ENCODE results near the gene ZBTB7C. TPM values are rescaled to one million over a fixed set of nuclear protein-coding genes. Genes with fewer than 3 reads are reported as not detected.

ZBTB7C gene
- polyA plus RNA-seq, 1 experiment, result not detected

GRCh38 chr18:48295586-48296311 lies 113.4 kb downstream of the ZBTB7C start:
- no peak for DNase-seq (ENCODE audit: low read depth)
- Histone ChIP-seq H3K4me3 (ENCODE audit: low read depth, low read length) (no peak overlapping the region), H3K36me3 (ENCODE audit: control insufficient read depth, insufficient read depth, low read length) (no peaks in the 10 kb centered on the region), H3K27me3 (ENCODE audit: control insufficient read depth, insufficient read depth, low read length) (peaks cover 2% of the 10 kb centered on the region; the same call in 1 of the 2 replicates)
- TF ChIP-seq, protein P1, sequence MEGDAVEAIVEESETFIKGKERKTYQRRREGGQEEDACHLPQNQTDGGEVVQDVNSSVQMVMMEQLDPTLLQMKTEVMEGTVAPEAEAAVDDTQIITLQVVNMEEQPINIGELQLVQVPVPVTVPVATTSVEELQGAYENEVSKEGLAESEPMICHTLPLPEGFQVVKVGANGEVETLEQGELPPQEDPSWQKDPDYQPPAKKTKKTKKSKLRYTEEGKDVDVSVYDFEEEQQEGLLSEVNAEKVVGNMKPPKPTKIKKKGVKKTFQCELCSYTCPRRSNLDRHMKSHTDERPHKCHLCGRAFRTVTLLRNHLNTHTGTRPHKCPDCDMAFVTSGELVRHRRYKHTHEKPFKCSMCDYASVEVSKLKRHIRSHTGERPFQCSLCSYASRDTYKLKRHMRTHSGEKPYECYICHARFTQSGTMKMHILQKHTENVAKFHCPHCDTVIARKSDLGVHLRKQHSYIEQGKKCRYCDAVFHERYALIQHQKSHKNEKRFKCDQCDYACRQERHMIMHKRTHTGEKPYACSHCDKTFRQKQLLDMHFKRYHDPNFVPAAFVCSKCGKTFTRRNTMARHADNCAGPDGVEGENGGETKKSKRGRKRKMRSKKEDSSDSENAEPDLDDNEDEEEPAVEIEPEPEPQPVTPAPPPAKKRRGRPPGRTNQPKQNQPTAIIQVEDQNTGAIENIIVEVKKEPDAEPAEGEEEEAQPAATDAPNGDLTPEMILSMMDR (IDR thresholded peaks at IDR 0.05; ENCODE audit: insufficient read depth, low read depth, low read length), result peak; percentile 29
- ChIA-PET POLR2A (no interaction called here), CTCF (interaction anchor here (0.7 kb wide), 1 partner anchor 12 kb away, joined by 3 read pairs; no protein-coding TSS in a partner anchor)

GRCh38 chr18:48294899-48295585 lies 114.1 kb downstream of the ZBTB7C start:
- TF ChIP-seq, protein P1 (IDR thresholded peaks at IDR 0.05; ENCODE audit: insufficient read depth, low read depth, low read length), result no peak
- Histone ChIP-seq H3K4me3 (ENCODE audit: low read depth, low read length) (no peak overlapping the region), H3K36me3 (ENCODE audit: control insufficient read depth, insufficient read depth, low read length) (no peaks in the 10 kb centered on the region), H3K27me3 (ENCODE audit: control insufficient read depth, insufficient read depth, low read length) (peaks cover 3% of the 10 kb centered on the region; the same call in 1 of the 2 replicates)
- CTCF ChIA-PET, result interaction anchor here (0.7 kb wide), 2 partner anchors 13 to 54 kb away, joined by 3 read pairs; no protein-coding TSS in a partner anchor
- no peak for DNase-seq (ENCODE audit: low read depth)
- POLR2A ChIA-PET, result interaction anchor here (0.6 kb wide), 1 partner anchor 60 kb away, joined by 7 read pairs; no protein-coding TSS in a partner anchor

GRCh38 chr18:48293954-48294898 lies 115.0 kb downstream of the ZBTB7C start:
- Histone ChIP-seq H3K27me3 (ENCODE audit: control insufficient read depth, insufficient read depth, low read length) (peaks cover 3% of the 10 kb centered on the region; the same call in 1 of the 2 replicates), H3K4me3 (ENCODE audit: low read depth, low read length) (no peak overlapping the region), H3K36me3 (ENCODE audit: control insufficient read depth, insufficient read depth, low read length) (no peaks in the 10 kb centered on the region)
- CTCF ChIA-PET, result interaction anchor here (0.7 kb wide), 1 partner anchor 54 kb away, joined by 3 read pairs; no protein-coding TSS in a partner anchor
- TF ChIP-seq, protein P1 (IDR thresholded peaks at IDR 0.05; ENCODE audit: insufficient read depth, low read depth, low read length), result no peak
- POLR2A ChIA-PET, result interaction anchor here (0.6 kb wide), 1 partner anchor 60 kb away, joined by 7 read pairs; no protein-coding TSS in a partner anchor
- DNase-seq (ENCODE audit: low read depth), result no peak

GRCh38 chr18:48292782-48293424 lies 116.3 kb downstream of the ZBTB7C start:
- peaks cover 3% of the 10 kb centered on the region; the same call in 1 of the 2 replicates for H3K27me3 ChIP-seq (ENCODE audit: control insufficient read depth, insufficient read depth, low read length)
- DNase-seq (ENCODE audit: low read depth), result no peak
- H3K4me3 ChIP-seq (ENCODE audit: low read depth, low read length), result no peak overlapping the region
- POLR2A ChIA-PET, result no interaction called here
- CTCF ChIA-PET, result no interaction called here
- no peaks in the 10 kb centered on the region for H3K36me3 ChIP-seq (ENCODE audit: control insufficient read depth, insufficient read depth, low read length)
- TF ChIP-seq, protein P1 (IDR thresholded peaks at IDR 0.05; ENCODE audit: insufficient read depth, low read depth, low read length), result no peak
